Hepatocyte (in vitro differentiated cells): Measurements from ENCODE around the gene CCDC28A. TPM values are rescaled to one million over a fixed set of nuclear protein-coding genes. Genes with fewer than 3 reads are reported as not detected.

Source experiments
- DNase-seq: peaks from one replicate; pipeline ENCODE4 v3.0.0-alpha.2; 2016; ENCODE audit warnings: low spot score
- H2AFZ ChIP-seq: fragments of 200-600 bp; sonication (generic); 2 replicates; pipeline ENCODE4 v1.6.0; 2016; ENCODE audit warnings: antibody characterized with exemption, mild to moderate bottlenecking
- H3K27ac ChIP-seq: fragments of 200-600 bp; sonication (generic); 2 replicates; pipeline ENCODE4 v1.5.1; 2016; ENCODE audit warnings: mild to moderate bottlenecking
- H3K27me3 ChIP-seq: fragments of 200-600 bp; sonication (generic); 2 replicates; pipeline ENCODE4 v1.6.1; 2016
- H3K36me3 ChIP-seq: fragments of 200-600 bp; sonication (generic); replicated peaks from 2 replicates; pipeline ENCODE4 v1.5.1; 2016; ENCODE audit warnings: low read depth; ENCODE audit not compliant: insufficient read depth
- H3K4me1 ChIP-seq: fragments of 200-600 bp; sonication (generic); 2 replicates; pipeline ENCODE4 v1.5.1; 2016; ENCODE audit warnings: mild to moderate bottlenecking, moderate library complexity; ENCODE audit not compliant: insufficient read depth
- H3K4me2 ChIP-seq: fragments of 200-600 bp; sonication (generic); 2 replicates; pipeline ENCODE4 v1.6.0; 2016
- H3K4me3 ChIP-seq: fragments of 200-600 bp; sonication (generic); 2 replicates; pipeline ENCODE4 v1.5.1; 2016; ENCODE audit warnings: mild to moderate bottlenecking
- H3K79me2 ChIP-seq: fragments of 200-600 bp; sonication (generic); 2 replicates; pipeline ENCODE4 v1.6.0; 2017; ENCODE audit warnings: mild to moderate bottlenecking
- H3K9me2 ChIP-seq: fragments of 200-600 bp; sonication (generic); replicated peaks from 2 replicates; pipeline ENCODE4 v1.6.0; 2017; ENCODE audit warnings: mild to moderate bottlenecking; ENCODE audit not compliant: insufficient read depth
- H3K9me3 ChIP-seq: fragments of 200-600 bp; sonication (generic); 2 replicates; pipeline ENCODE4 v1.5.1; 2016; ENCODE audit warnings: low read depth, mild to moderate bottlenecking
- H4K20me1 ChIP-seq: fragments of 200-600 bp; sonication (generic); 2 replicates; pipeline ENCODE4 v1.6.0; 2016; ENCODE audit warnings: mild to moderate bottlenecking; ENCODE audit not compliant: insufficient read depth, poor library complexity, severe bottlenecking
- EZH2 ChIP-seq: fragments of 200-600 bp; sonication (generic); IDR thresholded peaks from 2 replicates; pipeline ENCODE4 v1.6.1; 2016; ENCODE audit warnings: antibody characterized with exemption, mild to moderate bottlenecking, borderline replicate concordance
- EZH2phosphoT487 ChIP-seq: fragments of 200-600 bp; sonication (generic); IDR thresholded peaks from one replicate; pipeline ENCODE4 v1.6.1; 2018; ENCODE audit warnings: antibody characterized with exemption, mild to moderate bottlenecking, low read depth, moderate library complexity; ENCODE audit not compliant: unreplicated experiment, severe bottlenecking
- WGBS: methylation state at CpG from one replicate; pipeline ENCODE4 v1.1.6; 2016; ENCODE audit warnings: low lambda C conversion rate; ENCODE audit errors: missing lambda C conversion rate; 5-methylcytosine and 5-hydroxymethylcytosine counted together
- polyA plus RNA-seq: library from polyadenylated mRNA; unstranded; fragments of >200 nt; fragmentation: Nextera tagmentation; extraction: Ambion mirVana; gene quantifications from 2 replicates; pipeline ENCODE4 v1.2.1, GENCODE V29; 2016
- total RNA-seq: library from RNA; depleted of rRNA; stranded (reverse); fragments of >200 nt; gene quantifications from 2 replicates; pipeline ENCODE4 v1.2.3, GENCODE V29; 2014
- TF ChIP-seq, protein P1 (sequence below): fragments of 200-600 bp; sonication (generic); IDR thresholded peaks from 2 replicates; pipeline ENCODE4 v1.5.1; 2016; ENCODE audit warnings: antibody characterized with exemption, mild to moderate bottlenecking; ENCODE audit not compliant: poor library complexity

Gene CCDC28A
- total and polyA plus RNA-seq, 2 experiments from 2014 or later = 8.9 to 12.0 TPM

DNA sequence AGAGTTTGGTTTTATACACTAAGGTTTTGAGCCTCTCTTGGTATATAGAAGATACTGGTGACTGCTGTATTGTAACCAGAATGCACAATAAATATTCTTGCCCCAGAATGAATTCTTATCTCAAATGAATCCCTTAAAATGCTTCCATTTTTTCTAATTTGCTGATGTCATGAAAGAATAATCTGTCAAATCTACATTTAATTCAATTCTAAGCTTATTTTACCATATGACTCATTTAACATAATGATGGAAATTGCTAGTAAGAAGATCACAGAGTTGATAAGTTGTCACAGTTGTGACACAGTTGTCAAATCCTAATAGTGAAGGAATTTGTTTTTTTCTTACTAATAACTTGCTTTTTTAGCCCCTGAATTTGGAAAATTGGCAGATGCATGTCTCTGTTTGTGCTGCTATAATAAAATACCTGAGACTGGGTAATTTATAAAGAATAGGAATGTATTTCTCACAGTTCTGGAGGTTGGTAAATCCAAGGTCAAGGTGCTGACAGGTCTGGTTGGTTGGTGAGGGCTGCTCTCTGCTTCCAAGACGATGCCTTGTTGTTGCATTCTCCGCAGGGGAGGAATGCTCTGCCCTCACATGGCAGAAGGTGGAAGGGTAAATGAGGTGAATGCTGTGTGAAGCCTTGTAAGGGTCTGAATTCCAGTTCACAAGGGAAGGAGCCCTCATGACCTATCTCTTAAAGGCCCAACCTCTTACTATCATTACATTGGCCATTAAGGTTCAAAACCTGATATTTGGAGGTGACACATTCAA is 27.0 kb downstream of the CCDC28A start:
- H3K9me2 ChIP-seq = no peaks in the 10 kb centered on the region
- no peaks in the 10 kb centered on the region for H3K9me3 ChIP-seq
- H3K36me3 ChIP-seq = no peaks in the 10 kb centered on the region
- H3K79me2 ChIP-seq = no peaks in the 10 kb centered on the region
- 71% methylated on average over 2 of the region's 2 CpGs for WGBS
- TF ChIP-seq EZH2phosphoT487 = no peak
- TF ChIP-seq, protein P1, sequence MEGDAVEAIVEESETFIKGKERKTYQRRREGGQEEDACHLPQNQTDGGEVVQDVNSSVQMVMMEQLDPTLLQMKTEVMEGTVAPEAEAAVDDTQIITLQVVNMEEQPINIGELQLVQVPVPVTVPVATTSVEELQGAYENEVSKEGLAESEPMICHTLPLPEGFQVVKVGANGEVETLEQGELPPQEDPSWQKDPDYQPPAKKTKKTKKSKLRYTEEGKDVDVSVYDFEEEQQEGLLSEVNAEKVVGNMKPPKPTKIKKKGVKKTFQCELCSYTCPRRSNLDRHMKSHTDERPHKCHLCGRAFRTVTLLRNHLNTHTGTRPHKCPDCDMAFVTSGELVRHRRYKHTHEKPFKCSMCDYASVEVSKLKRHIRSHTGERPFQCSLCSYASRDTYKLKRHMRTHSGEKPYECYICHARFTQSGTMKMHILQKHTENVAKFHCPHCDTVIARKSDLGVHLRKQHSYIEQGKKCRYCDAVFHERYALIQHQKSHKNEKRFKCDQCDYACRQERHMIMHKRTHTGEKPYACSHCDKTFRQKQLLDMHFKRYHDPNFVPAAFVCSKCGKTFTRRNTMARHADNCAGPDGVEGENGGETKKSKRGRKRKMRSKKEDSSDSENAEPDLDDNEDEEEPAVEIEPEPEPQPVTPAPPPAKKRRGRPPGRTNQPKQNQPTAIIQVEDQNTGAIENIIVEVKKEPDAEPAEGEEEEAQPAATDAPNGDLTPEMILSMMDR = no peak
- no peak for TF ChIP-seq EZH2
- DNase-seq = no peak
- H4K20me1 ChIP-seq = no peaks in the 10 kb centered on the region
- H2AFZ ChIP-seq = no peak overlapping the region
- no peak overlapping the region for H3K4me3 ChIP-seq
- no peaks in the 10 kb centered on the region for H3K4me1 ChIP-seq
- H3K4me2 ChIP-seq = no peak overlapping the region
- no peak overlapping the region for H3K27ac ChIP-seq
- no peaks in the 10 kb centered on the region for H3K27me3 ChIP-seq

DNA sequence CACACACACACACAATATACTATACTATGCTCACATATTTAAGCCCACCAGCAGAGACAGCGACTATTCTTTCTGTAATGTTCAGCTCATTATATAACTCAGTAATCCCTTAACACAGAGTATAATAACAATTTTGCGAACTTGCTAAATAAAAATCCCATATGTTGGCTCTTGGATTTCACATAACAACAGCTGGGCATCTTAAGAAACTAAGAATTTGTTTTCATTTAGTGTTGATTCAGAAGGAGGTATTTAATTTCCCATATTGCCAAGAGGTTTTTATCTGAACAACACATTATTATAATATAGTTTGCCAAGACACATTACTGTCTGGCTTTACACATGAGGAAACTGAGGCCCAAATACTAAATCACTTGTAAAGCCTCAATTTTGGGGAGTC is 29.8 kb downstream of the CCDC28A start:
- no peaks in the 10 kb centered on the region for H3K9me3 ChIP-seq
- DNase-seq = no peak
- no peak for TF ChIP-seq EZH2phosphoT487
- no peak for TF ChIP-seq EZH2
- TF ChIP-seq, protein P1 = no peak
- no peaks in the 10 kb centered on the region for H3K79me2 ChIP-seq
- H3K36me3 ChIP-seq = no peaks in the 10 kb centered on the region
- no peak overlapping the region for H3K27ac ChIP-seq
- WGBS = 88% methylated on average over 2 of the region's 2 CpGs
- H3K4me1 ChIP-seq = no peaks in the 10 kb centered on the region
- no peak overlapping the region for H3K4me2 ChIP-seq
- H4K20me1 ChIP-seq = no peaks in the 10 kb centered on the region
- H3K27me3 ChIP-seq = no peaks in the 10 kb centered on the region
- no peaks in the 10 kb centered on the region for H3K9me2 ChIP-seq
- H3K4me3 ChIP-seq = no peak overlapping the region
- H2AFZ ChIP-seq = no peak overlapping the region

DNA sequence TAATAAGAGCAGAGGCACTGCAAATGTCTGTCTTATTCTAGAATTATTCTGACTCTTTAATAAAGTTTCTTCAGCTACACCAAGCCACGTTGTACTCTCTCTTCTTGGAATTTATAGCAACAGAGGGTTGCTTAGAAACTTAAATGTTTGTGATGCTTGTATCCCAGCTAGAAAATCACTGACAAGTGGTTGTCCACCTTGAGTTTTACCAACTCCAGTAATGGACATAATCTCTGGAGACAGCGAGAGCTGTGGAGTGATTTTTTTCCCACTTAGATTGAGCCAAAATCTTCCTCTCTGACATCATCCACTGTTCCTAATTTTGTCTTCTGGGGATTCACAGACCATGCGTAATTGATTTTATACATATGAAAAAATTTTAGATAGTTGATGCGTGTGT is 30.3 kb downstream of the CCDC28A start:
- DNase-seq = no peak
- no peaks in the 10 kb centered on the region for H4K20me1 ChIP-seq
- TF ChIP-seq, protein P1 = no peak
- TF ChIP-seq EZH2phosphoT487 (no peak), EZH2 (no peak)
- no peaks in the 10 kb centered on the region for H3K9me3 ChIP-seq
- H3K9me2 ChIP-seq = no peaks in the 10 kb centered on the region
- no peaks in the 10 kb centered on the region for H3K36me3 ChIP-seq
- WGBS = 81% methylated on average over 4 of the region's 4 CpGs
- no peaks in the 10 kb centered on the region for H3K27me3 ChIP-seq
- H3K4me1 ChIP-seq = no peaks in the 10 kb centered on the region
- no peak overlapping the region for H3K4me3 ChIP-seq
- no peak overlapping the region for H3K27ac ChIP-seq
- H2AFZ ChIP-seq = no peak overlapping the region
- no peaks in the 10 kb centered on the region for H3K79me2 ChIP-seq
- H3K4me2 ChIP-seq = no peak overlapping the region
